Thoracic aorta (tissue), 2 donors: ENCODE data around the gene PPHLN1. TPM values are rescaled to one million over a fixed set of nuclear protein-coding genes. Genes with fewer than 3 reads are reported as not detected.

Experiments used
- ATAC-seq: fragments of 150-250 bp; one replicate; pipeline ENCODE4 v1.8.0; 2017; ENCODE audit warnings: low read depth; ENCODE audit not compliant: insufficient number of reproducible peaks, low FRiP score
- DNase-seq: peaks from one replicate; pipeline ENCODE4 v3.0.0-alpha.2; 2020; ENCODE audit warnings: low spot score
- H3K27ac ChIP-seq, 2 donors: fragments of 200-600 bp; sonication (generic); 1 replicate in 1 of 2; 2 replicates in 1 of 2; pipeline ENCODE4 v1.5.1; 2016; ENCODE audit warnings: mild to moderate bottlenecking in 2 of 2, moderate library complexity in 2 of 2
- H3K27me3 ChIP-seq: fragments of 200-600 bp; sonication (generic); replicated peaks from 2 replicates; pipeline ENCODE4 v1.6.0; 2016; ENCODE audit warnings: mild to moderate bottlenecking; ENCODE audit not compliant: insufficient read depth
- H3K36me3 ChIP-seq: fragments of 200-600 bp; sonication (generic); one replicate; pipeline ENCODE4 v1.5.1; 2016
- H3K4me1 ChIP-seq, 2 donors: fragments of 200-600 bp; sonication (generic); 1 replicate in 1 of 2; 2 replicates in 1 of 2; pipeline versions ENCODE4 v1.5.1 to v1.6.0; 2016; ENCODE audit warnings: low read depth in 2 of 2, mild to moderate bottlenecking in 1 of 2; ENCODE audit not compliant: control insufficient read depth in 1 of 2
- H3K4me3 ChIP-seq: fragments of 200-600 bp; sonication (generic); 2 replicates; pipeline ENCODE4 v1.5.1; 2016; ENCODE audit warnings: mild to moderate bottlenecking
- H3K9me3 ChIP-seq: fragments of 200-600 bp; sonication (generic); 2 replicates; pipeline ENCODE4 v1.5.1; 2016
- total RNA-seq, 2 donors: library from RNA; depleted of rRNA; stranded (reverse); fragments of >200 nt; gene quantifications; one replicate each; pipeline versions ENCODE4 v1.1.0 to v1.2.3, GENCODE V29; 2016
- TF ChIP-seq, protein P1 (sequence below): fragments of 200-600 bp; sonication (generic); IDR thresholded peaks from one replicate; pipeline ENCODE4 v1.5.1; 2019; ENCODE audit warnings: antibody characterized with exemption

PPHLN1 gene
- total RNA-seq, 2 donors from 2014 or later = 41.7 to 95.8 TPM

DNA sequence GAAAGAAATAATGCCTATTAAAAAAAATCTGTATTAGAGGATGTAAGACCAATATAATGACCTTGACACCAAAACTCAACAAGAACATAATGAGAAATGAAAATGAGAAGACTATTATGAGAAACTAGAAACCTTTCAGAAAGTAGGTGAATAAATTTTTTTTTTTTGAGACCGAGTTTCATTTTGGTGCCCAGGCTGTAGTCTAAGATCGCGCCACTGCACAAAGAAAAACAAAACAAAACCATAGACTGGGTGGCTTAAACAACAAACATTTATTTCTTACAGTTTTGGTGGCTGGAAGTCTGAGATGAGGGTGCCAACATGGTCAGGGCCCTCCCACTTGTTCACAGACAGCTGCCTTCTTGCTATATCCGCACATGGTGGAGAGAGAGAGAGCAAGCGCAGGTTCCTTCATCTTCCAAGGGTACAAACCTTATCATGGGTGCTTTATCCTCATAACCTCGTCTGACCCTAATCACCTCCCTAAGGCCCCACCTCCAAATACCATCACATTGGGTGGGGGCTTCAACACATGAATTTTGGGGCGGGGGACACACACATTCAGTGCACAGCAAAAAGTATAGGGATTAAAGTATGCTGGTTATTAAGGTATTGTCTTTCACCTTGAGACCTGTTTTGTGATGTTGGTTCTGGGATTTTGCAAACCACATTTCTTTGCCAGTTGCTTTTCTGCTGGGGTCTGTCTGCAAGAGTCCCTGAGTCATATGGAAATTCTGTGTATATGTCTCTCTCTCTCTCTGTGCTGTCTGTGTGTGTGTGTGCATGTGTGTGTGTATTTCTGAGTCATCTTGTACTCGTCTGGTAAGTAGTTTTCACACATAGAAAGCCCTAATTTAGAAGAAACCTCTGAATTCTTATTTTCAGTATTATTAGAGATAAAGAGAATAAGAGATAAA is 26.3 kb upstream of the PPHLN1 start:
- Histone ChIP-seq H3K27me3 (no peaks in the 10 kb centered on the region), H3K4me3 (no peak overlapping the region), H3K27ac (no peak overlapping the region), H3K4me1 (no peaks in the 10 kb centered on the region), H3K9me3 (no peaks in the 10 kb centered on the region), H3K36me3 (no peaks in the 10 kb centered on the region)
- ATAC-seq (no peak), DNase-seq (no peak)
- TF ChIP-seq, protein P1, sequence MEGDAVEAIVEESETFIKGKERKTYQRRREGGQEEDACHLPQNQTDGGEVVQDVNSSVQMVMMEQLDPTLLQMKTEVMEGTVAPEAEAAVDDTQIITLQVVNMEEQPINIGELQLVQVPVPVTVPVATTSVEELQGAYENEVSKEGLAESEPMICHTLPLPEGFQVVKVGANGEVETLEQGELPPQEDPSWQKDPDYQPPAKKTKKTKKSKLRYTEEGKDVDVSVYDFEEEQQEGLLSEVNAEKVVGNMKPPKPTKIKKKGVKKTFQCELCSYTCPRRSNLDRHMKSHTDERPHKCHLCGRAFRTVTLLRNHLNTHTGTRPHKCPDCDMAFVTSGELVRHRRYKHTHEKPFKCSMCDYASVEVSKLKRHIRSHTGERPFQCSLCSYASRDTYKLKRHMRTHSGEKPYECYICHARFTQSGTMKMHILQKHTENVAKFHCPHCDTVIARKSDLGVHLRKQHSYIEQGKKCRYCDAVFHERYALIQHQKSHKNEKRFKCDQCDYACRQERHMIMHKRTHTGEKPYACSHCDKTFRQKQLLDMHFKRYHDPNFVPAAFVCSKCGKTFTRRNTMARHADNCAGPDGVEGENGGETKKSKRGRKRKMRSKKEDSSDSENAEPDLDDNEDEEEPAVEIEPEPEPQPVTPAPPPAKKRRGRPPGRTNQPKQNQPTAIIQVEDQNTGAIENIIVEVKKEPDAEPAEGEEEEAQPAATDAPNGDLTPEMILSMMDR = no peak

DNA sequence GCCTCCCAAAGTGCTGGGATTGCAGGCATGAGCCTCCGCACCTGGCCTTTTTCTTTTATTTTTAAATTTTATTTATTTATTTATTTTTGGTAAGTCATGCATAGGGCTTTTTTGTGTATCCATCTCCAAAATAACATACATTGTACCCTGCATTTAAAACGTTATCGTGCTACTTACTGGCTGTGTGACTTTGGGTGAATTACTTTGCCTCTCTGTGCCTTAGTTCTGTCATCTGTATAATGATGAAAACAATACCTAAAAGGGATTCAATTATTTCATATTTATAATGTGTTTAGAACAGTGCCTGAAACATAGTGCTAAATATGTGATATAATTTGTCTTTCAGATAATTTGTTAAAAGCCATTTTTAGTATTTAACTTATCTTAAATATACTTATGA is 19.7 kb upstream of the PPHLN1 start:
- ATAC-seq = no peak
- no peaks in the 10 kb centered on the region for H3K4me1 ChIP-seq
- TF ChIP-seq, protein P1 = no peak
- H3K9me3 ChIP-seq = no peaks in the 10 kb centered on the region
- DNase-seq = no peak
- no peaks in the 10 kb centered on the region for H3K27me3 ChIP-seq
- H3K27ac ChIP-seq = no peak overlapping the region
- no peaks in the 10 kb centered on the region for H3K36me3 ChIP-seq
- H3K4me3 ChIP-seq = no peak overlapping the region

DNA sequence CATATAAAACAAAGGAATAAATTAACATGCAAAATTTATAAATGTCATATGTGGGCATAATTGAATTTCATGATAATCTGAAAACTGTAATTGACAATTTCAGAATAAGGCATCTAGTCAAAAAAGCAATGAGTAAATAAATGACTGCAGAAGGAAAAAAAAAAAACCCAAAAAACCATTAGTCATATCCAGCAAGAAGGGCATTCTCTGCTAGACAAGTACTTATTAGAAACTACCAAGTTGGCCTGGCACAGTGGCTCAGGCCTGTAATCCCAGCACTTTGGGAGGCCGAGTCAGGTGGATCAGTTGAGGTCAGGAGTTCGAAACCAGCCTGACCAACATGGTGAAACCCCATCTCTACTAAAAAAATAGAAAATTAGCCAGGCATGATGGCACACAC is 17.6 kb upstream of the PPHLN1 start:
- Histone ChIP-seq H3K27ac (no peak overlapping the region), H3K4me1 (no peaks in the 10 kb centered on the region), H3K9me3 (no peaks in the 10 kb centered on the region), H3K36me3 (peaks cover 4% of the 10 kb centered on the region), H3K27me3 (no peaks in the 10 kb centered on the region), H3K4me3 (no peak overlapping the region)
- TF ChIP-seq, protein P1 = no peak
- ATAC-seq (no peak), DNase-seq (no peak)

DNA sequence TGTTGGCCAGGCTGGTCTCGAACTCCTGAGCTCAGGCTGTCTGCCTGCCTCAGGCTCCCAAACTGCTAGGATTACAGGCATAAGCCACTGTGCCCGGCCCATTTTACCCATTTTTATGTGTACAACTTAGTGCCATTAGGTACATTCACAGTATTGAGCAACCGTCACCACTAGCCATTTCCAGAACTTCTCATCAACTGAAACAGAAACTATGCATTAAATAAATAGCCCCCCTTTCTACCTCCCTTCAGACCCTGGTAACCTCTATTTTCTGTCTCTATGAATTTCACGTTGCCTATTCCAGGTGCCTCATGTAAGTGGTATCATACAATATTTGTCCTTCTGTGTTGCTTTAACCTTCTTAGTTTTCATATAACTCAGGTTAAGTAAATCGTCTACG is 16.0 kb upstream of the PPHLN1 start:
- TF ChIP-seq, protein P1 = no peak

DNA sequence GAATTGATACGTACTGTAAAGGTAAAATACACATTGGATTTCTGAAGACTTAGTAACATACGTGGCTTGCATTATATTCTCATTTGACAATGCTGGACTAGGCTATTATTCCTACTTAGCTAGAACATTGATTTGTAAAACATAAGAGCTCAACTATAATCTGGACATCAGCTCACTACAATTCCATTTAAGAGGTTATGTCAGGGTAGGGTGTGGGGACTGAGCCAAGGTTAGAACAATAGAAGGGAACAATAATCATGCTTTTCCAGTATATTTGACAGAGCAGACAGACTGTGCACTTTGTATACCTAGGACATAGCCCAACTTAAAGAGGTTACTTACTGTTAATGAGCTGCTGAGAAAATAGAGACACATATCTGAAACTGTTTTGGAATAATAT is 10.9 kb upstream of the PPHLN1 start:
- DNase-seq (no peak), ATAC-seq (no peak)
- Histone ChIP-seq H3K9me3 (no peaks in the 10 kb centered on the region), H3K4me1 (no peaks in the 10 kb centered on the region), H3K27ac (no peak overlapping the region), H3K36me3 (peaks cover 13% of the 10 kb centered on the region), H3K4me3 (no peak overlapping the region), H3K27me3 (no peaks in the 10 kb centered on the region)
- TF ChIP-seq, protein P1 = no peak

More for the DNA sequence above, 16.0 kb upstream of the PPHLN1 start:
- no peak overlapping the region for H3K27ac ChIP-seq
- DNase-seq (no peak), ATAC-seq (no peak)
- H3K4me3 ChIP-seq = no peak overlapping the region
- H3K9me3 ChIP-seq = no peaks in the 10 kb centered on the region
- peaks cover 11% of the 10 kb centered on the region for H3K36me3 ChIP-seq
- no peaks in the 10 kb centered on the region for H3K27me3 ChIP-seq
- no peaks in the 10 kb centered on the region for H3K4me1 ChIP-seq
